ENCODE measurements around the gene SLC51A. TPM values are rescaled to one million over a fixed set of nuclear protein-coding genes. Genes with fewer than 3 reads are reported as not detected.
A peak's percentile ranks its signal among the peaks of the same experiment; 100 is the strongest.
"Not testable (repeated sequence)": the region's sequence is repeated elsewhere in the genome, so short reads cannot be mapped to it uniquely, and the experiment has no call there.

Gene SLC51A
- total RNA-seq, 1 experiment from 2014 or later, result not detected

DNA sequence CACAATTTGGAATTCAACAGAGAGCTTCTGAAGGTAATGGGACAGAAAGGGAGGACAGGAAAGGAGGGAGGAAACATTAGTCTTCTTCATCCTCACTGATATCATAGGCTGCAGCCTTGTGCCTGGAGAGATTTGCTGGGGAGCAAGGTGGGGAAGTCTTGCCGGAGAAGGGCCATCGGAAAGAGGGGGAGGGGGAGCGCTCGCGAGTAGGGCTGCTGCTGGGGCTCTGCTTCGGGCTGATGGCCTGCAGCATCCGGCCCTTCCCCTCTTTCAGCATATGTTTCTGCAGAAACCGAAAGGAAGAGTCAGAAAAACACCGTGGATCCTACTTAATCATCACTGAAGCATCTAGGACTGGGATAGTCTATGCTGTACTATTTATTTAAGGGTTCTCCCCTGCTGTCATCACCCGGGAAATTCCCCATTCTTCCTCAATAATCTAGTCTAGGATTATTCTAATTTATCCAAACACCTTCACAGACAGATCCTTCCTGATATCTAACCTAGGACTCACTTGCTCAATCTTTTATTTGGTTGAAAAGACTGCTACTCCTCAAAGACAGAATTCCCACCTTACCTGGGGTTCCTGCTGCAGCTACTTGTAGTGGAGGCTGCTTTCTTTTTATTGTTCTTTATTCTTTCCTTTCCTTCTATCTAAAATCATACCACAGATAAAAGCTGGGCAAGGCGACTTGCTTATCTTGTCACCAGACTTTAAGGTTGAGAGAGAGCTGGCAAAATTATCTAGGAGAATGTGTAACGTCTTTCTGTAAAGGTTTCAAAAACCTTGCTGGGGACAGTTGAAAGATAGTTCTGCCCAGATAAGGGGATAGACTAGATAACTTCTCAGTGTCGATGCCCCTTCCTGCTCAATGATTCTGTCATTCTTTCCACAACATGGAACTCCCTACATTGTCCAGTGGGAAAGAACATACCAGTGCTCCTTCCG lies 22.6 kb downstream of the SLC51A start:
- no peak for DNase-seq (ENCODE audit: low read depth)

DNA sequence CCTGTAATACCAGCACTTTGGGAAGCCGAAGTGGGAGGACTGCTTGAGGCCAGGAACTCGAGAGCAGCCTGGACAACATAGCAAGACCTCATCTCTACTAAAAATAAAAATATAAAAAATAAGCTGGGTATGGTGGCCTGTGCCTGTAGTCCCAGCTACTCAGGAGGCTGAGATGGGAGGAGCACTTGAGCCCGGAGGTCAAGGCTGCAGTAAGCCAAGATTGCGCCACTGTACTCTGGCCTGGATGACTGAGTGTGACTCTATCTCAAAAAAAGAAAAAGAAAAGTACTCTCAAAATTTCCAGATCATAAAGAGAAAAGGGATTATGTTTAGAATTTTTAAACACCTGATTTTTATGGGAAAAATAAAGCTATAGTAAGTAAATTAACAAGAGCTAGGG lies 24.1 kb downstream of the SLC51A start:
- no peak for DNase-seq (ENCODE audit: low read depth)

DNA sequence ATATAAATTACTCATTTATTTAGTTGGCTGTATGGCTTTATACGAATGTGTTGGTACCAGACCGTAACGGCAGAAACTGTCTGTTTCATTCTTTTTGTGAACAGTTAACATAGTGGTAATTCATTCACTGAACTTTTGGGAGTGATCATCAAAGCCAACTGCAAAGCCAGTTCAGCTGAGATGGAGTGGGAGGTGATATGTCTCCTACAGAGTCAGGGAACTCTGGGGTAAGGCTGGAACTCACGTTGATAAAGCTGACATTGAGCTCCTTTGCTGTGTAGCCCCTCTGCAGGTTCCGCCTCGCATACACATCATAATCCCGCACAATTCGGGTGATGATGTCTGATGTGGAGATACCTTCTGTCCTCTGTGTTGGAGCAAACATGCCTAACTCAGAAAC lies 25.4 kb downstream of the SLC51A start:
- no peak for DNase-seq (ENCODE audit: low read depth)

DNA sequence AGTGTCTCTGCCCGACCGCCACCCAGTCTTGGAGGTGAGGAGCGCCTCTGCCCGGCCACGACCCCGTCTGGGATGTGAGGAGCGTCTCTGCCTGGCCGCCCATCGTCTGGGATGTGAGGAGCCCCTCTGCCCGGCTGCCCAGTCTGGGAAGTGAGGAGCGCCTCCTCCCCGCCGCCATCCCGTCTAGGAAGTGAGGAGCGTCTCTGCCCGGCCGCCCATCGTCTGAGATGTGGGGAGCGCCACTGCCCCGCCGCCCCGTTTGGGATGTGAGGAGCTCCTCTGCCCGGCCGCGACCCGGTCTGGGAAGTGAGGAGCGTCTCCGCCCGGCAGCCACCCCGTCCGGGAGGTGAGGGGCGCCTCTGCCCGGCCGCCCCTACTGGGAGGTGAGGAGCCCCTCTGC lies 27.8 kb downstream of the SLC51A start:
- not testable (repeated sequence) for DNase-seq (ENCODE audit: low read depth)

DNA sequence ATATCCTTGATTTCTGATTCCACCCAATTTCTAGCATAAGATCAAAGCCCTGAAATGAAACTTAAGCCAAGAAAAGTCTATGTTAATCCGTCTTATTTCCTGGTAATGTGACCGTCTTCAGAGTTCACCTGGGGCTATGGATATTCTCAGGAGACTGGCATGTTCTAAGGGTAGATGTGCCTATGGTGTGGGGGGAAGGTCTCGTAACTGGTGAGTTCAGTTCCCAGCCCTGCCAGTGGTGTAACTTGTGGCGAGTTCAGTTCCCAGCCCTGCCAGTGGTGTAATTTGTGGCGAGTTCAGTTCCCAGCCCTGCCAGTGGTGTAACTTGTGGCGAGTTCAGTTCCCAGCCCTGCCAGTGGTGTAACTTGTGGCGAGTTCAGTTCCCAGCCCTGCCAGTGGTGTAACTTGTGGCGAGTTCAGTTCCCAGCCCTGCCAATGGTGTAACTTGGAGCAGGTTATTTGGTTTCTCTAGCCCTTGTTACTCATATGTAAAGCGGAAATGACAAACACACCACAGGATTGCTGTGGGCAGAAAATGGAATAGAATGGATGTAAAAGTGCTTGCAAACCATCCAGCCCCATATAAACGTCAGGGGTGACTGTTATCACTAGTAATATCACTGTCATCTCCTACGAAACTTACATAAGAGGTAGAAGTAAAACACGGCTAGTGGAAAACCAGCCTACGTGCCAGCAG lies 30.4 kb downstream of the SLC51A start:
- peak; percentile 96 for DNase-seq (ENCODE audit: low read depth)

DNA sequence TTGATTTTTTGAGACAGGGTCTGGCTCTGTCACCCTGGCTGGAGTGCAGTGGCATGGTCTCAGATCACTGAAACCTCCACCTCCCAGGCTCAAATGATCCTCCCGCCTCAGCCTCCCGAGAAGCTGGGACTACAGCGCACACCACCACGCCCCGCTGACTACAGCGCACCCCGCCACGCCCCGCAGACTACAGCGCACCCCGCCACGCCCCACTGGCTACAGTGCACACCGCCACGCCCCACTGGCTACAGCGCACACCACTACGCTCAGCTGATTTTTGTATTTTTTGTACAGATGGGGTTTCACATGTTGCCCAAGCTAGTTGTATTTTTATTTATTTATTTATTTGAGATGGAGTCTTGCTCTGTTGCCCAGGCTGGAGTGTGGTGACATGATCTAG lies 35.6 kb downstream of the SLC51A start:
- no peak for DNase-seq (ENCODE audit: low read depth)

DNA sequence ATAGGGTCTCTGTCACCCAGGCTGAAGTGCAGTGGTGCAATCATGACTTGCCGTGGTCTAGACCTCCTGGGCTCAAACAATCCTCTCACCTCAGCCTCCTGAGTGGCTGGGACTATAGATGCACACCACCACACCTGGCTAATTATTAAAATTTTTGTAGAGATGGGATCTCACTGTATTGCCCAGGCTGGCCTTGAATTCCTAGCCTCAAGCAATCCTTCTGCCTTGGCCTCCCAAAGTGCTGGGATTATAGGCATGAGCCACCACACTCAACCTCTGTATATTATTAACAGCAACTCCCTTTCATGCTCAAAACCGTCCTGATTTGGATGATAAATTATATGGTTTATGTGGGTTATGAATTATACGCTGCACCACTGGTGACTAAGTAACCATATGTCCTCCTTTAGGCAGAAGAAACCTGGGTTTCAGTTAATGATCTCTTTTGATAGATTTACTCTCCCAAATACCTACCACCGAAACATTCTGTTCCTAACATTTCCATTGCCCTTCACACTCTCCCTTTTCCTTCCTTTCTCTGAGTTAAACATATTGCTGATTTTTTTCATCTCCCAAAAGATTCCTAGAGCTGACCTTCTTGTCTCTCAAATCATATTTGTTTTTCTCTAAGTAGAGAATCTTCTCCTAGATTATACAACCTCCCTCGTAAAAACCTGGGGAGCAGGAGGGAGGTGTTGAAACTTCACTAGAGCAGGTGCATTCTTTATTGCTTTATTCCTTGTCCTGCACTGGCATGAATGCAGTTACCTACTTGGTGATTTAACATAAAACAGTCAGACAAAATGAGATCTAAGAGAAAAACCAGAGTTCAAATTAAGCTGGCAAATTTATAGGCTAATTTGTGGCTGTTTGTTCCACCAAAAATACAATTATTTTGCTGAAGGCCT lies 38.3 kb downstream of the SLC51A start:
- no peak for DNase-seq (ENCODE audit: low read depth)

DNA sequence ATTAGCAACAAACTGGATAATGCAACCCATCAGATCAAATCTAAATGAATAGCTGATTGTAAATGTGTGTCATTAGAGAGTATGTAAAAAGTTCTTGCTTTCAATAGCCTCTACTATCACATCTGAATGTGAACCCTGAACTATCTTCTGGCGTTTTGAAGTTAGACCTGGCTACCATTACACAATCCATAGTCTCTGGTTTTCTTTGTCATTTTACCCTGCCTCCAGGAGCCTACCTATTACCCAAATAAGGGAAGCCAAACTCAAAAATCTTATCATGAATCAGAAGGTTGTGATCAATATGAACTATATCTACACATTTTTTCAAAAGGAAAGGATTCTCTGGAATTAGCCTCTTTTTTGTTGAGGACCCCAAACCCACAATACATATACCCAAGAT lies 39.4 kb downstream of the SLC51A start:
- no peak for DNase-seq (ENCODE audit: low read depth)

DNA sequence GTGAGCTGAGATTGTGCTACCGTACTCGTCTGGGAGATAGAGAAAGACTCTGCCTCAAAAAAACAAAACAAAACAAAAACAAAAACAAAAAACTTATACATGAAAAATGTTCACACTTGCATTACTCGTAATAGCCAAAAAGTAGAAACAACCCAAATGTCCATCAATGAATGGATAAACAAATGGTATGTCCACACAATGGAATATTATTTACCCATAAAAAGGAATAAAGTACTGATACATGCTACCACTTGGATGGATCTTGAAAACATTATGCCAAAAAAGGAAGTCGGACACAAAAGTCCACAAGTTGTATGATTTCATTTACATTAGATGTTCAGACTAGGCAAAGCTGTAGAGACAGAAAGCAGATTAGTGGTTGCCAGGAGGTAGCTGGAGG lies 44.5 kb downstream of the SLC51A start:
- no peak for DNase-seq (ENCODE audit: low read depth)

DNA sequence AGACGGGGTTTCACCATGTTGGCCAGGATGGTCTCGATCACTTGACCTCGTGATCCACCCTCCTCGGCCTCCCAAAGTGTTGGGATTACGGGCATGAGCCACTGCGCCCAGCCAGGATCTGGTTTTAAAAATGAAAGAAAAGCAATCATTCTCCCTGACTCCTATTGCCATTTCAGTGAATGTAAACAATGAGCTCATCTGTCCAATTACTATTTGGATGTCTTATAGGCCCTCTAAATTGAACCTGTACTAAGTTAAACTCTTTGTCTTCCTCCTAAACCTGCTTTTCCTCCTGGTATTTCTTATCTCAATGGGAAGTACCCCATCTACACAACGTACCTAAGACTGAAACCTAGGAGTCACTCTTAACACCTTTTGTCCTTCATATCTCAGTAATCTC lies 47.5 kb downstream of the SLC51A start:
- no peak for DNase-seq (ENCODE audit: low read depth)

DNA sequence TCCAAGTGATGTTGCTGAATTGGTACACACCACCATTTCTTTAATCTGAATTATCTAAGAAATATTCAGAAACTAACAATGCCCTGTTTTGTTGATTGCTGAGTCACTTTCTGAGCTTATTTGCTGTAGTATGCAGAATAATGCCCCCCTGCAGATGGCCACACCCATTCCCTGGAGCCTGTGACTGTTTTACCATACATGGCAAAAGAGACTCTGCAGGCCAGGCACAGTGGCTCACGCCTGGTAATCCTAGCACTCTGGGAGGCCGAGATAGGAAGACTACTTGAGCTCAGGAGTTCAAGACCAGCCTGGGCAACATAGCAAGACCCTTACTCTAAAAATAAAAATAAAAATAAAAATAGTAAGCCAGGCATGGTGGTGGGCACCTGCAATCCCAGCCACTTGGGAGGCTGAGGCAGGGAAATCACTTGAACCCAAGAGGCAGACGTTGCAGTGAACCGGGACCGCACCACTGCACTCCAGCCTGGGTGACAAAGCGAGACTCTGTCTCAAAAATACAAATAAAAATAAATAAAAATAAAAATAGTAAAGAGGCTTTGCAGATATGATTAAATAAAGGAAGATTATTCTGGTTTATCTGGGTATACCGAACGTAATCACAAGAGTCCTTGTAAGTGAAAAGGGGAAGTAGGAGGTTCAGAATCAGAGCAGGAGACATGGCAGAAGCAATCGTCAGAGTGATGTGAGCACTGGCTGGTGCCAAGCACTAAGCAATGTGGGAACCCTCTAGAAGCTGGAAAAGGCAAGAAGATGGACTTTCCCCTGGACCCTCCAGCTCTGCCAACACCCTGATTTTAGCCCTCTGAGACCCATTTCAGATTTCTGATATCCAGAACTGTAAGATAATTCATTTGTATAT lies 52.2 kb downstream of the SLC51A start:
- DNase-seq (ENCODE audit: low read depth), result peak; percentile 94

DNA sequence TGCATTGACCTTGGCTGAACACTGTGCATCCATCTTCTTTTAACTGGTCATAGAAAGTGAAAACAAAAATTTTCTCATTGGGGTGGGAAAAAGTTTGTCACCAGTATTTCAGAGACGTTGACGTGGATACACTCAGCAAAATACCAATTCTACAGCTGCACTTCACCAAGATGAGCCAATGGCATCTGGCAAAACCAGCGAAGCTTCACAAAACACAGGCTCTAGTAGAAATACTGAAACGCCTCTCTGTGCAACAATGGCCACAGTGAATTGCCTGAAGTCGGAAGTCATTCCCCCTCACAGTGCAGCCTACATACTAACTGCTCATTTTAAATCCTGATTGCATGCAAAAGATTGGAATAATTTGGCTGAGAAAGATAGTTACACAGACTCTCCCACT lies 54.2 kb downstream of the SLC51A start:
- no peak for DNase-seq (ENCODE audit: low read depth)

DNA sequence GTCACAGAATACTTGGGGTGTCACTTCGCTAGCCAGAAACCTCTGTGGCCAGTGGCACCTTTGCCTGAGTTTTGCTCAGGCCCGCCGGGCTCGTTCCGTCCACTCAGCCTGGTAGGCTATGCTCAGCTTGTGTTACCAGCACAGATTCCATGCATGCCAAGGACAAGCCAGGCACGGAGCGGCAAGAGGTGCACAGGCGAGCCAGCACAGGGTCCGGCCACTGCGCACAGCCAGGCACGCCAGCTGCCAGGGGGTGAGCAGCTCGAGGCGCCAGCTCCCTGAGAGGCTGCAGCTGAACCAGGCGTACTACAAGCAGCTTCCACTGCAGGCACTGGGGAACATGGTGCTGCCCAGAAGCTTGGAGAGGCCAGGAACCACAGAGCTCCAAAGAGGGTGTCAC lies 56.5 kb downstream of the SLC51A start:
- DNase-seq (ENCODE audit: low read depth), result no peak

DNA sequence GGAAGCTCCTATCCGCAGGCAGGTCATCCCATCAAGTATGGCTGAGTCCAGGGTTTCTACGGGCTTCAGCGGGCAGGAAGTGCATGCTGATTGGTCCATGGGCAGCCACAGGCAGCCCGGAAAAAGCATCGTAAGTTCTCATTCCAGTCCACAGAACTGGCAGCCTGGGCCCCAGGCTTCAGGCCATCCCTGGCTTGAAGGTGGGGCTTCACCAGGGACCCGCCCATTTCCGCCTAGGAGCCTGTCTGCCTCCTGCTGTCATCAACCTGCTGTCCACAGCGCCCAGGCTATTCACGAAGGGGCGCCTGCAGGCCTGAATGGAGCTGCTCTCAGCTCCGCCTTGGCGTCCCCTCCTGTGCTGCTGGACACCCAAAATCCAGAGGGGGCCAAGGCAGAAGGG lies 57.3 kb downstream of the SLC51A start:
- no peak for DNase-seq (ENCODE audit: low read depth)

DNA sequence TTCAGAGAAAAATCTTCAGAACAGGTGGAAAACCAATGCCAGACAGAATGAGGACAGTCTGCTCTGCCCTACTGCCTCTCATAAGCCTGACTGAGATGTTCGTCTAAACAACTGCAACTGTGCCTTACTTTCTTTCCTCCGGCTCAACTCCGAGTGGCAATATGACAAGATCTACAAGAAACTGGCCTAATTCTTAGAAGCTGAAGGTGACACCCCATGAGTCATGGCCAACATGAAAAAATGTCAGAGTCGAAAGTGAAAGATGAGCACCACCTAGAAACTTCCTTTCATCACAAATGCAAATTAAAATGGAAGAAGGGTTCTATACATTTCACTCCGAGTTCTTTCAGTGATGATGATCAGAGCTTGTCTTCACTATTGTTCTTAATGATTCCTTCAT lies 58.3 kb downstream of the SLC51A start:
- DNase-seq (ENCODE audit: low read depth), result peak; percentile 64

DNA sequence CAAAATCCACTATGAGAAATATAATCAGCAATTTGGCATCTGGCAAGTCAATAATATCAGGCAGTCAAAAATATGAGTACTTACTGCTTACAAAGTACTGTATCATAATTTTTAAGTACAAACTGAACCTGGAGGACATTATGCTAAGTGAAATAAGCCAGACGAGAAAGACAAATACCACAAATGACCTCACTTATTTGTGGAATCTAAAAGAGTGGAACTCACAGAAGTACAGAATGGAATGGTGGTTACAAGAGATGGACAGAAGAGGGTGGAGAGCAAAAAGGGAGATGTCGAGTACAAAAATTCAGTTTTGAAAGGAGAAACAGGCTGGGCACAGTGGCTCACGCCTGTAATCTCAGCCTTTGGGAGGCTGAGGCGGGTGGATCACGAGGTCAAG lies 58.8 kb downstream of the SLC51A start:
- peak; percentile 26 for DNase-seq (ENCODE audit: low read depth)

DNA sequence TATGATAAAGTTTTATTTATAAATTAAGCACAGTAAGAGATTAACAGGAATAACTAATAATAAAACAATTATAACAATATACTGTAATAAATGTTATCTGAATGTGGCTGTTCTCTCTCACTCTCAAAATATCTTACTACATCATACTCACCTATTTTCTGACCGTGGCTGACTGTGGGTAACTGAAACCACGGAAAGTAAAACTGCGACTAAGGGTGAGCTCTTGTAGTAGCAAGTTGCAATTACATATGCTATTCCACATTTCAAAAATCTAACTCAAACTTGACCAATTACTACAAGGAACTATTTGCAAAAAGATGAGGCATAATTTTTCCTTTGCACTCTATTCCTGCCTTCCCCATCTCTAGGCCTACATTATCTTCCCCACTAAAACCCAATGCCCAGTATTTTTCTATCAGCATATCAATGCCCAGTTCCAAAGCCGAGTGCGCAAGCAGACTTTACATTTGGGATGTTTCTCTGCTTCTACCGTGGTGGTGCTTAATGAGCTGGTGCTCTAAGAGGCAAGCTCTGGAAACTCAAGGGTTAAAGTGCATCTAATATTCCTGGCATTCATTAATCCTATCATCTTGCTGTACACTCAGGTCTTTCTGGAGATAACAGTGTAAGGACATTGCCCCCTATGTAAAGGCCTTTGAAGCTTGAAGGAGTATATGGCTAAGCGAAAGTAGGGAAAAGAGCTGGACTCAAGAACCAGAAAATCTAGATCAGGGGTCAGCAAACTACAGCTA lies 64.5 kb downstream of the SLC51A start:
- no peak for DNase-seq (ENCODE audit: low read depth)

DNA sequence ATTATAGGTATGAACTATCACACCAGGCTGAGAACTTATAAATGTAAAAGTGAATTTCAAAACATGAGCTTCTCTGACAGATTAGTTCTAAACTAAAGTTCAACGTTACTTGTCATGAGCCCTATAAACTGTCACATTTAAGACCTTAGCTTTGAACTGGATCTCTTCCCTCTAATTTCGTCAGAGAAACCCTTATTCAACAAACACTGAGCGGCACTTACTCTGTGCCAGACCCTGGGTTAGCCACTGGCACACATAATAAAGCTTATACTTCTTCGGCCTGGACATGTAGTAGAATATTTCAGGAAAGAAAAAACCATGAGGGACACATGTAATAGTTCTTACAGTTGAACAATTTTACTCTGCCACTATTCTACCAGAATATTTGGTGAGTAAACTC lies 65.6 kb downstream of the SLC51A start:
- no peak for DNase-seq (ENCODE audit: low read depth)
